ENCODE results near the gene CCT6A. TPM values are rescaled to one million over a fixed set of nuclear protein-coding genes. Genes with fewer than 3 reads are reported as not detected.

CCT6A gene
- total and polyA plus RNA-seq, 9 of the 15 experiments (the other 6 are each of a cell fraction or from before 2014, with no cell fraction given): 244 to 708 (median 387) TPM

DNA sequence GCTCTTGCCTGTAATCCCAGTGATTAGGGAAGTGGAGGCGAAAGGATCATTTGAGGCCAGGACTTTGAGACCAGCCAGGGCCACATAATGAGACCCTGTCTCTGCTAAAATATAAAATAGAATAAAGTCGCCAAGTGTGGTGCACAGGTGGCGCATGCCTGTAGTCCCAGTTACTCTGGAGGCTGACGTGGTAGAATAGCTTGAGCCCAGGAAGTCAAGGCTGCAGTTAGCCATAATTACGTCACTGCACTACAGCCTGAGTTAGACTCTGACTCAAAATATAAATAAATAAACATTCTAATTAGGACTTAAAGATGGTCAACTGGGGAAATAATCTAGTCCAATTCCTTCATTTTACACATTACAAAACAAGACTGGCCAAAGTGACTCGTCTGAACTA is 53.9 kb downstream of the CCT6A start (continued):
- TF ChIP-seq, protein P1, sequence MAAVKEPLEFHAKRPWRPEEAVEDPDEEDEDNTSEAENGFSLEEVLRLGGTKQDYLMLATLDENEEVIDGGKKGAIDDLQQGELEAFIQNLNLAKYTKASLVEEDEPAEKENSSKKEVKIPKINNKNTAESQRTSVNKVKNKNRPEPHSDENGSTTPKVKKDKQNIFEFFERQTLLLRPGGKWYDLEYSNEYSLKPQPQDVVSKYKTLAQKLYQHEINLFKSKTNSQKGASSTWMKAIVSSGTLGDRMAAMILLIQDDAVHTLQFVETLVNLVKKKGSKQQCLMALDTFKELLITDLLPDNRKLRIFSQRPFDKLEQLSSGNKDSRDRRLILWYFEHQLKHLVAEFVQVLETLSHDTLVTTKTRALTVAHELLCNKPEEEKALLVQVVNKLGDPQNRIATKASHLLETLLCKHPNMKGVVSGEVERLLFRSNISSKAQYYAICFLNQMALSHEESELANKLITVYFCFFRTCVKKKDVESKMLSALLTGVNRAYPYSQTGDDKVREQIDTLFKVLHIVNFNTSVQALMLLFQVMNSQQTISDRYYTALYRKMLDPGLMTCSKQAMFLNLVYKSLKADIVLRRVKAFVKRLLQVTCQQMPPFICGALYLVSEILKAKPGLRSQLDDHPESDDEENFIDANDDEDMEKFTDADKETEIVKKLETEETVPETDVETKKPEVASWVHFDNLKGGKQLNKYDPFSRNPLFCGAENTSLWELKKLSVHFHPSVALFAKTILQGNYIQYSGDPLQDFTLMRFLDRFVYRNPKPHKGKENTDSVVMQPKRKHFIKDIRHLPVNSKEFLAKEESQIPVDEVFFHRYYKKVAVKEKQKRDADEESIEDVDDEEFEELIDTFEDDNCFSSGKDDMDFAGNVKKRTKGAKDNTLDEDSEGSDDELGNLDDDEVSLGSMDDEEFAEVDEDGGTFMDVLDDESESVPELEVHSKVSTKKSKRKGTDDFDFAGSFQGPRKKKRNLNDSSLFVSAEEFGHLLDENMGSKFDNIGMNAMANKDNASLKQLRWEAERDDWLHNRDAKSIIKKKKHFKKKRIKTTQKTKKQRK (IDR thresholded peaks at IDR 0.05; ENCODE audit: borderline replicate concordance, low read depth, low read length): no peak
- TF ChIP-seq ATF7 (IDR thresholded peaks at IDR 0.05): peak; percentile 96
- TF ChIP-seq, protein P2, sequence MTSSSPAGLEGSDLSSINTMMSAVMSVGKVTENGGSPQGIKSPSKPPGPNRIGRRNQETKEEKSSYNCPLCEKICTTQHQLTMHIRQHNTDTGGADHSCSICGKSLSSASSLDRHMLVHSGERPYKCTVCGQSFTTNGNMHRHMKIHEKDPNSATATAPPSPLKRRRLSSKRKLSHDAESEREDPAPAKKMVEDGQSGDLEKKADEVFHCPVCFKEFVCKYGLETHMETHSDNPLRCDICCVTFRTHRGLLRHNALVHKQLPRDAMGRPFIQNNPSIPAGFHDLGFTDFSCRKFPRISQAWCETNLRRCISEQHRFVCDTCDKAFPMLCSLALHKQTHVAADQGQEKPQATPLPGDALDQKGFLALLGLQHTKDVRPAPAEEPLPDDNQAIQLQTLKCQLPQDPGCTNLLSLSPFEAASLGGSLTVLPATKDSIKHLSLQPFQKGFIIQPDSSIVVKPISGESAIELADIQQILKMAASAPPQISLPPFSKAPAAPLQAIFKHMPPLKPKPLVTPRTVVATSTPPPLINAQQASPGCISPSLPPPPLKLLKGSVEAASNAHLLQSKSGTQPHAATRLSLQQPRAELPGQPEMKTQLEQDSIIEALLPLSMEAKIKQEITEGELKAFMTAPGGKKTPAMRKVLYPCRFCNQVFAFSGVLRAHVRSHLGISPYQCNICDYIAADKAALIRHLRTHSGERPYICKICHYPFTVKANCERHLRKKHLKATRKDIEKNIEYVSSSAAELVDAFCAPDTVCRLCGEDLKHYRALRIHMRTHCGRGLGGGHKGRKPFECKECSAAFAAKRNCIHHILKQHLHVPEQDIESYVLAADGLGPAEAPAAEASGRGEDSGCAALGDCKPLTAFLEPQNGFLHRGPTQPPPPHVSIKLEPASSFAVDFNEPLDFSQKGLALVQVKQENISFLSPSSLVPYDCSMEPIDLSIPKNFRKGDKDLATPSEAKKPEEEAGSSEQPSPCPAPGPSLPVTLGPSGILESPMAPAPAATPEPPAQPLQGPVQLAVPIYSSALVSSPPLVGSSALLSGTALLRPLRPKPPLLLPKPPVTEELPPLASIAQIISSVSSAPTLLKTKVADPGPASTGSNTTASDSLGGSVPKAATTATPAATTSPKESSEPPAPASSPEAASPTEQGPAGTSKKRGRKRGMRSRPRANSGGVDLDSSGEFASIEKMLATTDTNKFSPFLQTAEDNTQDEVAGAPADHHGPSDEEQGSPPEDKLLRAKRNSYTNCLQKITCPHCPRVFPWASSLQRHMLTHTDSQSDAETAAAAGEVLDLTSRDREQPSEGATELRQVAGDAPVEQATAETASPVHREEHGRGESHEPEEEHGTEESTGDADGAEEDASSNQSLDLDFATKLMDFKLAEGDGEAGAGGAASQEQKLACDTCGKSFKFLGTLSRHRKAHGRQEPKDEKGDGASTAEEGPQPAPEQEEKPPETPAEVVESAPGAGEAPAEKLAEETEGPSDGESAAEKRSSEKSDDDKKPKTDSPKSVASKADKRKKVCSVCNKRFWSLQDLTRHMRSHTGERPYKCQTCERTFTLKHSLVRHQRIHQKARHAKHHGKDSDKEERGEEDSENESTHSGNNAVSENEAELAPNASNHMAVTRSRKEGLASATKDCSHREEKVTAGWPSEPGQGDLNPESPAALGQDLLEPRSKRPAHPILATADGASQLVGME (CRISPR knock-in tag; IDR thresholded peaks at IDR 0.05): no peak
- TF ChIP-seq MTA2 (IDR thresholded peaks at IDR 0.05; ENCODE audit: low read depth): no peak
- TF ChIP-seq, protein P3, sequence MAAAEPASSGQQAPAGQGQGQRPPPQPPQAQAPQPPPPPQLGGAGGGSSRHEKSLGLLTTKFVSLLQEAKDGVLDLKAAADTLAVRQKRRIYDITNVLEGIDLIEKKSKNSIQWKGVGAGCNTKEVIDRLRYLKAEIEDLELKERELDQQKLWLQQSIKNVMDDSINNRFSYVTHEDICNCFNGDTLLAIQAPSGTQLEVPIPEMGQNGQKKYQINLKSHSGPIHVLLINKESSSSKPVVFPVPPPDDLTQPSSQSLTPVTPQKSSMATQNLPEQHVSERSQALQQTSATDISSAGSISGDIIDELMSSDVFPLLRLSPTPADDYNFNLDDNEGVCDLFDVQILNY (CRISPR knock-in tag; IDR thresholded peaks at IDR 0.05): no peak
- TF ChIP-seq HMG20B (CRISPR knock-in tag; IDR thresholded peaks at IDR 0.05): no peak
